Caco-2 (cell line): ENCODE data around the gene ESRP2. TPM values are rescaled to one million over a fixed set of nuclear protein-coding genes. Genes with fewer than 3 reads are reported as not detected.

Experiments
- BruUV-seq: library from RNA; stranded (reverse); fragments of 400-500 nt; replicated peaks from 2 replicates; lab custom pipeline; 2021; lab: Mats Ljungman, UMichigan
- CTCF ChIA-PET: fragments of 300-600 bp; sonication (Branson Sonifier 250); formaldehyde crosslinking; loops from one replicate; lab custom pipeline; 2022; ENCODE audit warnings: antibody characterized with exemption; lab: Charles Lee
- POLR2A ChIA-PET: fragments of 300-600 bp; sonication (Branson Sonifier 250); formaldehyde crosslinking; loops from one replicate; lab custom pipeline; 2022; ENCODE audit warnings: antibody characterized with exemption; lab: Charles Lee
- DNase-seq, 2 experiments: peaks; one replicate each; pipeline versions ENCODE4 v3.0.0 to v3.0.0-alpha.2; 2020 to 2022
- H3K27me3 ChIP-seq: replicated peaks from 2 replicates; pipeline ENCODE4 v1.6.0; 2011; ENCODE audit warnings: low read length; ENCODE audit not compliant: control insufficient read depth, insufficient read depth
- H3K36me3 ChIP-seq: 2 replicates; pipeline ENCODE4 v1.5.1; 2011; ENCODE audit warnings: low read length; ENCODE audit not compliant: control insufficient read depth, insufficient read depth
- H3K4me1 ChIP-seq: fragments of 250-450 bp; sonication (Bioruptor Pico); 2 replicates; pipeline ENCODE4 v1.5.1; 2020; ENCODE audit warnings: mild to moderate bottlenecking
- H3K4me3 ChIP-seq: 2 replicates; pipeline ENCODE4 v1.5.1; 2011; ENCODE audit warnings: low read depth, mild to moderate bottlenecking, control low read depth, low read length
- H3K9me3 ChIP-seq: fragments of 250-450 bp; sonication (Bioruptor Pico); 2 replicates; pipeline ENCODE4 v1.5.1; 2020; ENCODE audit warnings: mild to moderate bottlenecking, moderate library complexity
- H3K27ac Mint-ChIP-seq: one replicate; pipeline ENCODE4 v1.8.0; 2022; ENCODE audit warnings: mixed read lengths; ENCODE audit not compliant: unreplicated experiment
- H3K27me3 Mint-ChIP-seq: one replicate; pipeline ENCODE4 v1.8.0; 2022; ENCODE audit warnings: mixed read lengths; ENCODE audit not compliant: insufficient read depth, unreplicated experiment
- H3K36me3 Mint-ChIP-seq: one replicate; pipeline ENCODE4 v1.8.0; 2022; ENCODE audit warnings: mild to moderate bottlenecking, mixed read lengths; ENCODE audit not compliant: insufficient read depth, unreplicated experiment
- H3K4me1 Mint-ChIP-seq: one replicate; pipeline ENCODE4 v1.8.0; 2022; ENCODE audit warnings: low read depth, mixed read lengths; ENCODE audit not compliant: unreplicated experiment
- H3K4me3 Mint-ChIP-seq: one replicate; pipeline ENCODE4 v1.8.0; 2022; ENCODE audit warnings: mild to moderate bottlenecking, moderate library complexity, mixed read lengths; ENCODE audit not compliant: unreplicated experiment
- H3K9me3 Mint-ChIP-seq: one replicate; pipeline ENCODE4 v1.8.0; 2022; ENCODE audit warnings: mixed read lengths; ENCODE audit not compliant: unreplicated experiment
- CTCF ChIP-seq, 2 experiments: fragments of 200-600 bp in 1 of 2; IDR thresholded peaks; 1 replicate in 1 of 2; 2 replicates in 1 of 2; pipeline versions ENCODE4 v1.5.1 to v1.8.0; 2011 to 2022; ENCODE audit warnings: antibody characterized with exemption in 1 of 2, control low read depth in 1 of 2, inconsistent platforms in 1 of 2, low read depth in 1 of 2, low read length in 1 of 2, mild to moderate bottlenecking in 1 of 2, moderate library complexity in 1 of 2; ENCODE audit not compliant: insufficient read depth in 1 of 2, severe bottlenecking in 1 of 2, unreplicated experiment in 1 of 2
- intact Hi-C: fragments of 100-400 bp; cut with micrococcal nuclease; formaldehyde crosslinking; loops from one replicate; pipeline ENCODE4 v1.10.0; 2022; ENCODE audit not compliant: unreplicated experiment
- total RNA-seq: library from RNA; stranded (reverse); gene quantifications from 2 replicates; pipeline ENCODE4 v1.2.3, GENCODE V29; 2022

The ESRP2 gene
- total RNA-seq, 1 experiment from 2014 or later: 110 TPM

GRCh38 chr16:68233085-68233834 lies 2.7 kb downstream of the ESRP2 start:
- Histone ChIP-seq H3K9me3 (no peaks in the 10 kb centered on the region; the same call in 1 of the 2 replicates), H3K4me1 (peaks cover 18% of the 10 kb centered on the region), H3K27me3 (no peaks in the 10 kb centered on the region), H3K4me3 (peak overlapping the region; percentile 79), H3K36me3 (peaks cover 9% of the 10 kb centered on the region)
- no peaks in the 10 kb centered on the region for H3K9me3 Mint-ChIP-seq
- H3K27me3 Mint-ChIP-seq: no peaks in the 10 kb centered on the region
- TF ChIP-seq CTCF (IDR thresholded peaks at IDR 0.05; ENCODE audit: insufficient read depth in 1 of 2, low read depth in 1 of 2, low read length in 1 of 2, severe bottlenecking in 1 of 2, unreplicated experiment in 1 of 2): no peak
- H3K4me3 Mint-ChIP-seq: peak overlapping the region; percentile 81
- peaks cover 25% of the 10 kb centered on the region for H3K4me1 Mint-ChIP-seq
- ChIA-PET POLR2A (interaction anchor here (0.6 to 1.0 kb wide), 2 partner anchors 16 to 33 kb away, joined by 3 to 7 read pairs; no protein-coding TSS in a partner anchor), CTCF (interaction anchor here (0.6 kb wide), 2 partner anchors 170 to 230 kb away, joined by 3 to 5 read pairs; no protein-coding TSS in a partner anchor)
- intact Hi-C loops: no loop called here
- peaks cover 92% of the 10 kb centered on the region for H3K36me3 Mint-ChIP-seq
- BruUV-seq: no TSS peak
- H3K27ac Mint-ChIP-seq: peak overlapping the region; percentile 98
- no peak for DNase-seq

GRCh38 chr16:68232335-68232734 lies 3.6 kb downstream of the ESRP2 start:
- H3K27me3 ChIP-seq: no peaks in the 10 kb centered on the region
- Mint-ChIP-seq H3K27ac (no peak overlapping the region), H3K4me1 (peaks cover 25% of the 10 kb centered on the region), H3K9me3 (no peaks in the 10 kb centered on the region), H3K36me3 (peaks cover 94% of the 10 kb centered on the region), H3K27me3 (no peaks in the 10 kb centered on the region), H3K4me3 (peak overlapping the region; percentile 27)
- no peak for TF ChIP-seq CTCF (IDR thresholded peaks at IDR 0.05; ENCODE audit: insufficient read depth in 1 of 2, low read depth in 1 of 2, low read length in 1 of 2, severe bottlenecking in 1 of 2, unreplicated experiment in 1 of 2)
- H3K36me3 ChIP-seq: peaks cover 9% of the 10 kb centered on the region
- peaks cover 21% of the 10 kb centered on the region for H3K4me1 ChIP-seq
- POLR2A ChIA-PET: no interaction called here
- CTCF ChIA-PET: interaction anchor here (0.6 kb wide), 1 partner anchor 169 kb away, joined by 5 read pairs; no protein-coding TSS in a partner anchor
- BruUV-seq: no TSS peak
- H3K9me3 ChIP-seq: no peaks in the 10 kb centered on the region
- DNase-seq: peak in 1 of 2 experiments; percentile 41
- H3K4me3 ChIP-seq: no peak overlapping the region
- intact Hi-C loops: no loop called here

- Mint-ChIP-seq H3K9me3 (no peaks in the 10 kb centered on the region), H3K4me3 (no peak overlapping the region), H3K4me1 (peaks cover 25% of the 10 kb centered on the region), H3K36me3 (peaks cover 91% of the 10 kb centered on the region), H3K27me3 (no peaks in the 10 kb centered on the region), H3K27ac (no peak overlapping the region)
- intact Hi-C loops: no loop called here
- Histone ChIP-seq H3K27me3 (no peaks in the 10 kb centered on the region), H3K4me3 (no peak overlapping the region), H3K36me3 (peaks cover 9% of the 10 kb centered on the region), H3K9me3 (no peaks in the 10 kb centered on the region), H3K4me1 (peaks cover 26% of the 10 kb centered on the region)
- CTCF ChIA-PET: no interaction called here
- POLR2A ChIA-PET: no interaction called here
- DNase-seq: peak in 1 of 2 experiments; percentile 36
- BruUV-seq: no TSS peak
- no peak for TF ChIP-seq CTCF (IDR thresholded peaks at IDR 0.05; ENCODE audit: insufficient read depth in 1 of 2, low read depth in 1 of 2, low read length in 1 of 2, severe bottlenecking in 1 of 2, unreplicated experiment in 1 of 2)
These were observed 4.4 kb downstream of the ESRP2 start for GRCh38 chr16:68231384-68232136.
